ENCODE data around the gene GYG2. TPM values are rescaled to one million over a fixed set of nuclear protein-coding genes. Genes with fewer than 3 reads are reported as not detected.
"Not testable (repeated sequence)": the region's sequence is repeated elsewhere in the genome, so short reads cannot be mapped to it uniquely, and the experiment has no call there.

The GYG2 gene
- not detected in 2 replicates for total RNA-seq

- no peak within 1 kb of the TSS for H3K4me3 Mint-ChIP-seq
- peaks cover 4% of the 10 kb centered on the region for H3K27me3 Mint-ChIP-seq
- intact Hi-C loops (cut with micrococcal nuclease) = no loop called here
Measured at GRCh38 chrX:2828344-2828958, at the start of gene GYG2. GYG2 (plus strand) TSS chrX:2828930; CDS start chrX:2830189, 1,259 bp downstream.

GRCh38 chrX:2780472-2781225 lies 48.1 kb upstream of the GYG2 start:
- H3K4me1 Mint-ChIP-seq; H3K9me3 Mint-ChIP-seq; H3K27ac Mint-ChIP-seq; DNase-seq; H3K36me3 Mint-ChIP-seq (ENCODE audit: low read depth); intact Hi-C loops (cut with micrococcal nuclease); H3K4me3 Mint-ChIP-seq; H3K27me3 Mint-ChIP-seq: not testable (repeated sequence)

More at GRCh38 chrX:2828344-2828958, at the start of gene GYG2:
- no peaks in the 10 kb centered on the region for H3K4me1 Mint-ChIP-seq
- no peaks in the 10 kb centered on the region for H3K9me3 Mint-ChIP-seq
- no peak within 1 kb of the TSS for H3K27ac Mint-ChIP-seq
- H3K36me3 Mint-ChIP-seq (ENCODE audit: low read depth) = no peaks in the 10 kb centered on the region
- DNase-seq = no peak

GRCh38 chrX:2781226-2781571 lies 47.5 kb upstream of the GYG2 start:
- Mint-ChIP-seq H3K4me3 (no peak overlapping the region), H3K9me3 (no peaks in the 10 kb centered on the region), H3K36me3 (ENCODE audit: low read depth) (no peaks in the 10 kb centered on the region), H3K27me3 (no peaks in the 10 kb centered on the region), H3K4me1 (no peaks in the 10 kb centered on the region), H3K27ac (no peak overlapping the region)
- no peak for DNase-seq
- intact Hi-C loops (cut with micrococcal nuclease) = no loop called here

- DNase-seq = no peak
- no peak overlapping the region for H3K4me3 Mint-ChIP-seq
- intact Hi-C loops (cut with micrococcal nuclease) = no loop called here
- H3K27me3 Mint-ChIP-seq = no peaks in the 10 kb centered on the region
- no peak overlapping the region for H3K27ac Mint-ChIP-seq
- no peaks in the 10 kb centered on the region for H3K4me1 Mint-ChIP-seq
- H3K9me3 Mint-ChIP-seq = no peaks in the 10 kb centered on the region
- no peaks in the 10 kb centered on the region for H3K36me3 Mint-ChIP-seq (ENCODE audit: low read depth)
Measured at GRCh38 chrX:2781698-2782097, 47.0 kb upstream of the GYG2 start.

GRCh38 chrX:2782171-2782570 lies 46.6 kb upstream of the GYG2 start:
- Mint-ChIP-seq H3K4me1 (no peaks in the 10 kb centered on the region), H3K9me3 (no peaks in the 10 kb centered on the region), H3K27ac (no peak overlapping the region), H3K27me3 (no peaks in the 10 kb centered on the region), H3K36me3 (ENCODE audit: low read depth) (no peaks in the 10 kb centered on the region), H3K4me3 (no peak overlapping the region)
- intact Hi-C loops (cut with micrococcal nuclease) = no loop called here
- DNase-seq = no peak

GRCh38 chrX:2782778-2783177 lies 46.0 kb upstream of the GYG2 start:
- no peak for DNase-seq
- H3K9me3 Mint-ChIP-seq = no peaks in the 10 kb centered on the region
- H3K4me1 Mint-ChIP-seq = no peaks in the 10 kb centered on the region
- no peaks in the 10 kb centered on the region for H3K36me3 Mint-ChIP-seq (ENCODE audit: low read depth)
- no peak overlapping the region for H3K4me3 Mint-ChIP-seq
- intact Hi-C loops (cut with micrococcal nuclease) = no loop called here
- H3K27me3 Mint-ChIP-seq = no peaks in the 10 kb centered on the region
- no peak overlapping the region for H3K27ac Mint-ChIP-seq

GRCh38 chrX:2784026-2784425 lies 44.7 kb upstream of the GYG2 start:
- H3K36me3 Mint-ChIP-seq (ENCODE audit: low read depth) = no peaks in the 10 kb centered on the region
- DNase-seq = no peak
- no peaks in the 10 kb centered on the region for H3K9me3 Mint-ChIP-seq
- H3K27ac Mint-ChIP-seq = no peak overlapping the region
- no peaks in the 10 kb centered on the region for H3K4me1 Mint-ChIP-seq
- intact Hi-C loops (cut with micrococcal nuclease) = no loop called here
- H3K27me3 Mint-ChIP-seq = no peaks in the 10 kb centered on the region
- no peak overlapping the region for H3K4me3 Mint-ChIP-seq

GRCh38 chrX:2785538-2785937 lies 43.2 kb upstream of the GYG2 start:
- Mint-ChIP-seq H3K9me3 (no peaks in the 10 kb centered on the region), H3K27me3 (no peaks in the 10 kb centered on the region), H3K27ac (no peak overlapping the region), H3K4me1 (no peaks in the 10 kb centered on the region), H3K4me3 (no peak overlapping the region), H3K36me3 (ENCODE audit: low read depth) (no peaks in the 10 kb centered on the region)
- intact Hi-C loops (cut with micrococcal nuclease) = no loop called here
- no peak for DNase-seq

GRCh38 chrX:2788980-2789379 lies 39.8 kb upstream of the GYG2 start:
- Mint-ChIP-seq H3K27ac (no peak overlapping the region), H3K4me1 (no peaks in the 10 kb centered on the region), H3K27me3 (no peaks in the 10 kb centered on the region), H3K9me3 (no peaks in the 10 kb centered on the region), H3K4me3 (no peak overlapping the region), H3K36me3 (ENCODE audit: low read depth) (no peaks in the 10 kb centered on the region)
- DNase-seq = no peak
- intact Hi-C loops (cut with micrococcal nuclease) = no loop called here

- Mint-ChIP-seq H3K9me3 (no peaks in the 10 kb centered on the region), H3K27me3 (no peaks in the 10 kb centered on the region), H3K36me3 (ENCODE audit: low read depth) (no peaks in the 10 kb centered on the region), H3K27ac (no peak overlapping the region), H3K4me3 (no peak overlapping the region), H3K4me1 (no peaks in the 10 kb centered on the region)
- DNase-seq = no peak
- intact Hi-C loops (cut with micrococcal nuclease) = no loop called here
Measured at GRCh38 chrX:2789569-2789968, 39.2 kb upstream of the GYG2 start.

- Mint-ChIP-seq H3K4me1 (no peaks in the 10 kb centered on the region), H3K36me3 (ENCODE audit: low read depth) (no peaks in the 10 kb centered on the region), H3K9me3 (no peaks in the 10 kb centered on the region), H3K27ac (no peak overlapping the region), H3K27me3 (no peaks in the 10 kb centered on the region), H3K4me3 (no peak overlapping the region)
- no peak for DNase-seq
- intact Hi-C loops (cut with micrococcal nuclease) = no loop called here
Measured at GRCh38 chrX:2793752-2794151, 35.0 kb upstream of the GYG2 start.

GRCh38 chrX:2794336-2794735 lies 34.4 kb upstream of the GYG2 start:
- no peak overlapping the region for H3K4me3 Mint-ChIP-seq
- no peak for DNase-seq
- H3K27me3 Mint-ChIP-seq = no peaks in the 10 kb centered on the region
- no peaks in the 10 kb centered on the region for H3K36me3 Mint-ChIP-seq (ENCODE audit: low read depth)
- intact Hi-C loops (cut with micrococcal nuclease) = no loop called here
- H3K27ac Mint-ChIP-seq = no peak overlapping the region
- H3K9me3 Mint-ChIP-seq = no peaks in the 10 kb centered on the region
- H3K4me1 Mint-ChIP-seq = no peaks in the 10 kb centered on the region

- H3K27ac Mint-ChIP-seq; H3K4me1 Mint-ChIP-seq; H3K4me3 Mint-ChIP-seq; H3K9me3 Mint-ChIP-seq; DNase-seq; intact Hi-C loops (cut with micrococcal nuclease); H3K36me3 Mint-ChIP-seq (ENCODE audit: low read depth); H3K27me3 Mint-ChIP-seq: not testable (repeated sequence)
Measured at GRCh38 chrX:2796808-2797207, 31.9 kb upstream of the GYG2 start.

GRCh38 chrX:2799369-2799768 lies 29.4 kb upstream of the GYG2 start:
- no peak for DNase-seq
- Mint-ChIP-seq H3K4me3 (no peak overlapping the region), H3K27me3 (no peaks in the 10 kb centered on the region), H3K27ac (no peak overlapping the region), H3K36me3 (ENCODE audit: low read depth) (no peaks in the 10 kb centered on the region), H3K4me1 (no peaks in the 10 kb centered on the region), H3K9me3 (no peaks in the 10 kb centered on the region)
- intact Hi-C loops (cut with micrococcal nuclease) = no loop called here

- H3K36me3 Mint-ChIP-seq (ENCODE audit: low read depth); intact Hi-C loops (cut with micrococcal nuclease); H3K4me3 Mint-ChIP-seq; H3K27ac Mint-ChIP-seq; H3K27me3 Mint-ChIP-seq; H3K9me3 Mint-ChIP-seq; DNase-seq; H3K4me1 Mint-ChIP-seq: not testable (repeated sequence)
Measured at GRCh38 chrX:2799980-2800379, 28.8 kb upstream of the GYG2 start.

Data from activated CD4-positive, alpha-beta T cell treated with anti-CD3 and anti-CD28 coated beads, Interleukin-2, amount 10 ng/mL, durations not matched to agents 24 days and 14 days (primary cell).